HG03521 (cell line): ENCODE data around the gene ALPI.
"Not testable (repeated sequence)": the region's sequence is repeated elsewhere in the genome, so short reads cannot be mapped to it uniquely, and the experiment has no call there.

Experiments used
- ATAC-seq: cut with Tn5 transposase; IDR thresholded peaks from one replicate; pipeline ENCODE4 v1.9.1; 2021; ENCODE audit warnings: mild to moderate bottlenecking, moderate library complexity; ENCODE audit not compliant: unreplicated experiment

The ALPI gene

GRCh38 chr2:232441147-232441651, 14.8 kb upstream of the ALPI start:
- ATAC-seq: no peak

GRCh38 chr2:232441922-232442321, 14.0 kb upstream of the ALPI start:
- not testable (repeated sequence) for ATAC-seq

GRCh38 chr2:232442431-232442830, 13.5 kb upstream of the ALPI start:
- ATAC-seq: not testable (repeated sequence)

DNA sequence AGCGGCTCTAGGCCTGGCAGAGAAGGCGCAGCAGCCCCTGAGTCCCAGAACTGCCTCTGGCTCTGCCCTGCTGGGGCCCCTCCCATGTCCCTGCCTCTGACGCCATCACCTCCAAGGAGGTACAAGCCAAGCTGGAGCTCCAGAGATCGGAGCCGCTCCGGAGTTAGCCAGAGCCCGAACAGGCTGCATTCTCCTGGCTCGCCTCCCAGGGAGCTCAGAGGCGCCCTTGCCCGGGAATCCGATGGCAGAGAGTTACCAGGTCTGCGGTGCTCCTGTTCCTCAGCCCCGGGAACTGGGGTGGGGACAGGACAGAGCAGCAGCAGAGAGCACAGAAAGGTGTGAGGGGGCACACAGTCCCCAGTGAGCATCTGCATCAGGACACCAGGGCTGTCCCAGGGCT, 12.9 kb upstream of the ALPI start:
- not testable (repeated sequence) for ATAC-seq

DNA sequence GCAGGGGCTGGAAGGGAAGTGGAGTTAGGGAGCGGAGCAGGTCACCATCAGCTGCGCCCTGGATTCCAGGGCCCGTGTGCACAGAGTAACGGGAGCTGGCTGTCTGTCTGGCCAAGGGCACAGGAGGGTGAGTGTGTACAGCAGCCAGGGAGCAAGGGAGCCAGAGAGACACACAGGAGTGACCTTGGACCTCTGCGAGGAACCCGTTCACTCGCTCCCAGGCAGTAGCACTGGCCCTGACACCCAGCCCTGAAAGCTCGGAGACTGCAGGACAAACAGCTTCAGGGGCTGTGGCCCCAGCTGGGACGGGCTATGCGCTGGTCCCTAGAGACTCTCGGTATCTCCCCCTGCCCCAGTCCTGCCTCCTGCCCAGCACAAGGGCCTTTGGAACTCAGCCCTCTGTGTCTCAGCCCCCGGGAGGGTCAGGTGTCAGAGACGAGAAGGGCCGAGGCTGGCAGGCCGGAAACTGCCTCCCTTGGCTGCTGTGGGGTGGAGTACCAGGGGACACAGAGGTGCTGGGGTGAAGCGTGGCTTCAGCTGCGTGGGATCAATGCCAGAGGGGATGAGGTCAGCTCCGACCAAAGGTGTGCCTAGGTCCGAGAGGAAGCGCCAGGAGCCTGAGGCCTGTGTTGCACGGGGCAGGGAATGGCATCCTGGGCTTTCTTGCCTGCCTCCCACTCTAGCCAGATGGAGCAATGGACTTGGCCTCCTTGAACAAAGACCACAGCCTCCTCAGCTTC, 12.1 kb upstream of the ALPI start:
- ATAC-seq: not testable (repeated sequence)

- no peak for ATAC-seq
Observed at GRCh38 chr2:232444409-232445148, 11.4 kb upstream of the ALPI start.

DNA sequence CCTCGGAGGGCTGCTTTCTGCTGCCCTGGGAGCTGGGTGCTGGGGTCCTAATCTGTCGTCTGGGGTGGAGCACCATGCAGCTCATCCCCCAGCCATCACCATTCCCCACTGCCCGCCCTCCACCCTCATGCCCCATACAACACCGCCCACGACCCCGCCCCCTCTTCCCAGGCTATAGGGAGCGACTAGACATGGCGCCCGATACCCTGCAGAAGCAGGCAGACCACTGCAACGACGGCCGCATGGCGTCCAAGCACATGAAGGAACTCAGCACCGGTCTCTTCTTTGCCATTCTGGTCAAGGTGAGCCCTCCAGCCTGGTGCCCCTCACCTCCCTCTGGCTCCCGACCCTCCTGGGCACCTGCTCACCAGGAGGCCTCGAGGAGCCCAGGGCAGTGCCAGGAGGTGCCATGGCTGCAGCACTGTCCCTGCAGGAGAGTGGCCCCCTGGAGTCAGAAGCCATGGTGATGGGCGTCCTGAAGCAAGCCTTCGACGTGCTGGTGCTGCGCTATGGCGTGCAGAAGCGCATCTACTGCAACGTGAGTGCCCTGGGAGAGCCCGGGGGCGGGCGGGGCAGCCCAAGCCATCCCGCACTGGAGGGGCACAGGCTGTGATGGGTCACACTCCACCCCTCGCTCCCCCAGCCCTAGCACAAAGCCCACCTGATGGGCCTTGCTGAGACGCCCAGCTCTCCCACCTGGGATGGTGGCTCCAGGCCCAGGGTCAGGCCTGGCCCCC, 10.6 kb upstream of the ALPI start:
- not testable (repeated sequence) for ATAC-seq

- not testable (repeated sequence) for ATAC-seq
Observed at GRCh38 chr2:232446266-232446777, 9.6 kb upstream of the ALPI start.

GRCh38 chr2:232447091-232447620, 8.8 kb upstream of the ALPI start:
- no peak for ATAC-seq

DNA sequence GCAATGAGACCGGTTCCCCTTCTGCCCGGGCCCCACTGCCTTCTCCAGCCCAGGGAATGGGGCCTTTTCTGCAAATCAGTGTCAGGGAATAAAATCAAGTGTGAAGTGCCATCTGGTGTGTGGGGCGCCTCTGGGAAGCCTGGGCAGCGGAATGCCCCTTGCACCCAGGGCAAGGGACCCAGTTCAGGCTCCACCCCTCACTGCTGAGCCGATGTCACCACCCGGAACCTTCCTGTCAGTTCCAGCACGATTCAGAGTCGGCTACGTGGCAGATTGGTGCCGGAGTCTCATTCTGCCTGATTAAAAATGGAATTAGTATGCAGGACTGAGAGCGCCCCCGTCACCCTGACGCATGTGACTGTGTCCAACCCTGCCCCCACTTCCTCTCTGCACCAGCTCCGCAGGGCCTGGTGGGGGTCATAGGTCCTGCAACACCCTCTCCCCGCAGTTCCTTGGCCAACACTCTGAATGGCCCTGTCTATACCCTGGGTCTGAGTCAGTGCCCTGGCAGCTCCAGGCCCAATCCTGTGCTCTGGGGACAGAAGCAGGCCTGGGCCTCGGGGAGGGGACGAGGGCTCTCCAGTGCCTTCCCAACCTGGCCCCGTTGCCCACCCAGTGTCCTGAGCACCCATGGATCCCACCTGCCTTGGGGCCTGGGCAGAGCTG, 8.2 kb upstream of the ALPI start:
- no peak for ATAC-seq

DNA sequence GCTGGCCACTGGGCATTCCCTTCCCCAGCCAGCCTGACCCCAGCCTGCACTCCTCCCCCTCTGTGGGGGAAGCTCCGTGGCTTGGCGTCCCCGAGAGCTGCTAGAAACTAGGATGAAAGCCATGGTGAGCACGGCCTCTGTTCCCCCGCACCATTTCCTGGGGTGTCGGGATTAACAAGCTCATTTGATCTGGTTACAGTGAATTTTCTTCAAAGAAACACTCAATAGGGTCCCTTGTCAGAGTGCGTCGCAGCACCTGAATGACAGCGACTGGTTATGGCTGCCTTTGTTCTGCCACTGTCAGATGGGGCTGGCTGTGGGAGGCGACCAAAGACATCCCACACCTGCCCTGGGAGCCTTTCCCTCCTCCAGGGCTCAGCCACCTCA, 7.7 kb upstream of the ALPI start:
- no peak for ATAC-seq

DNA sequence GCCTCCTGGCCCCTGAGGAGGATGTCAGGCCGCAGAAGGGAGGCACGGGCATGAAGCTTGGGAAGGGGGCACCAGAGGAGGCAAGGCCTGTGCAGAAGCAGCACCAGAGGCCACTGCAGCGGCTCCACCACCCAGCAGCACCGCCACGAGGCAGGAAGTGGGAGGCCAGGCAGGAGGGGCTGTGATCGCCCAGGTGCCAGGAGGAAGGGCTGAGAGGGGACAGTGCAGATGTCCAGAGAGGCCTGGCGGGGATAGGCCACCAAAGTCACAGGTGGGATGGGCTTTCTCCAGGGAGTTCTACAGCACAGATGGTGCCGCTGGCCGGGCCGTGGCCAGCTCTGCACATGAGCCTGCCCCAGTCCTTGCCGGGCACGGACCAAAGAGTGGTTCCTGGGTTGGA, 6.0 kb upstream of the ALPI start:
- no peak for ATAC-seq

DNA sequence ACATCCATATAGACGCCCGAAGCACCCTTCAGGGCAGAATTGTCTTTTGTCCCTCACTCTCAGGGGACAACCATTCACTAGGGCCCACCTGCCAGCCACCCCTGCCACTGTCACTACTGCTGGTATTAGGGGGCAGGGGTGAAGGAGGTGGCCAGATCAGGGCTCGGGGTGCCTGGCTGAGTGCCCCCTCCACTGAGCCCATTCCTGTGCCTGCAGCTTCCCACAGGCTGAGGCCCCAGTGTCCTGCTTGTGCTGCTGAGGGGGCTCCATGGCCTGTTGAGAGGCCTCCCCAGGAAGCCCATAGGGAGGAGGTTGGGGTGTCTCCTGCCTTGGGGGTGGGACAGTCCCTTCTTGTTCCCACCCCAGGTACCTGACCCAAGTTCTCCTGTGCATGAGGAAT, 4.3 kb upstream of the ALPI start:
- ATAC-seq: not testable (repeated sequence)

GRCh38 chr2:232454630-232455029, 1.3 kb upstream of the ALPI start:
- ATAC-seq: no peak

DNA sequence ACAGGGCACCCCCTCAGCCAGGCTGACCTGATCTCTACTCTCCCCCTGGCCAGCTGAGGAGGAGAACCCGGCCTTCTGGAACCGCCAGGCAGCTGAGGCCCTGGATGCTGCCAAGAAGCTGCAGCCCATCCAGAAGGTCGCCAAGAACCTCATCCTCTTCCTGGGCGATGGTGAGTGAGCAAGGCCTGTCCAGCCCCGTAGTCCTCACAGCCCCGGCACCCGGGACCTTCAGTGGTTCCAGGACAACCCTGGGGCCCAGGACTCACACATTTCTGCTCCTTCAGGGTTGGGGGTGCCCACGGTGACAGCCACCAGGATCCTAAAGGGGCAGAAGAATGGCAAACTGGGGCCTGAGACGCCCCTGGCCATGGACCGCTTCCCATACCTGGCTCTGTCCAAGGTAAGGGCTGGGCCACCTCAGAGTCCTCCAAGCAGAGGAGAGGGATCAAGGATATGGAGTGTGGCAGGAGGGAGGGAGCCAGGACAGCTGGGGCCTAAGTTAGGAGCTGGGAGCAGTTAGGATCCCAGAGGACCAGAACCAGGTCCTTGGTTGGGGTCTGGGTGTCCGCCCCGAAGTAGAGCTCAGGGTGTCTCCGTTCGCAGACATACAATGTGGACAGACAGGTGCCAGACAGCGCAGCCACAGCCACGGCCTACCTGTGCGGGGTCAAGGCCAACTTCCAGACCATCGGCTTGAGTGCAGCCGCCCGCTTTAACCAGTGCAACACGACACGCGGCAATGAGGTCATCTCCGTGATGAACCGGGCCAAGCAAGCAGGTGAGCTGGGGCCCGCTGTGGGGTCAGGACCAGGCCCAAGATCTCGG, 555 bp downstream of the ALPI start:
- no peak for ATAC-seq

- no peak for ATAC-seq
Observed at GRCh38 chr2:232457121-232458011, 1.4 kb downstream of the ALPI start.

DNA sequence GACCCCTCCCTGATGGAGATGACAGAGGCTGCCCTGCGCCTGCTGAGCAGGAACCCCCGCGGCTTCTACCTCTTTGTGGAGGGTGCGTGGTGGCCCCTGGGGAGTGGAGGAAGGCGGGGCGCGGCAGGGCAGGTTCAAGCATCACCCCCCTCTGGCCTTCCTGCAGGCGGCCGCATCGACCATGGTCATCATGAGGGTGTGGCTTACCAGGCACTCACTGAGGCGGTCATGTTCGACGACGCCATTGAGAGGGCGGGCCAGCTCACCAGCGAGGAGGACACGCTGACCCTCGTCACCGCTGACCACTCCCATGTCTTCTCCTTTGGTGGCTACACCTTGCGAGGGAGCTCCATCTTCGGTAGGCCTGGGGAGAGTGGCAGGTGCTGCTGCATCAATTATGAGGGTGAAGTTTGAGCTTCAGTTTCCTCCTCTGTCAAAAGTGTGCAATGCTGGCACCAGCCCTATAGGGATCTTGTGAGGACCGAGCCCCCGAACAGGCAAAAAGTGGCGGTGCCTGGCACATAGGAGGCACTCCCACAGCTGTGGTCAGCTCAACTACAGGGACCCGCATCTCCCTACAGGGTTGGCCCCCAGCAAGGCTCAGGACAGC, 2.2 kb downstream of the ALPI start:
- ATAC-seq: no peak
